ENCODE measurements around the gene HDAC4.

HDAC4 gene

GRCh38 chr2:239146011-239146641, 254.7 kb downstream of the HDAC4 start:
- no peak for DNase-seq

- no peak for DNase-seq
These were observed 255.2 kb downstream of the HDAC4 start for GRCh38 chr2:239145601-239146000.

GRCh38 chr2:239145106-239145505, 255.7 kb downstream of the HDAC4 start:
- DNase-seq = no peak

DNA sequence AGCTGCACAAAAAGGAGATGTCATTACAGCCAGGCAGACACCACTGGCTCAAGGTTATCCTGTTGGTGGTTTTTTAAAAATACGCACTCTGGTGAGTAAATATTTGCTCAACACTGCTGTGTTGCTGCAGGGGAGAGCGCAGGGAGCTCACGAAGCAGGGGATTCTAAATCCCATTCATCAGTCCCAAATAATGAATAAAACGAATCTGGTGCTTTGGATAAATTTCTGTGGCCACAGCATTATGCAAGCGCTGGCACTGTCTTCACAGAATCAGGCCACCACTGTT, 256.2 kb downstream of the HDAC4 start:
- DNase-seq = no peak

DNA sequence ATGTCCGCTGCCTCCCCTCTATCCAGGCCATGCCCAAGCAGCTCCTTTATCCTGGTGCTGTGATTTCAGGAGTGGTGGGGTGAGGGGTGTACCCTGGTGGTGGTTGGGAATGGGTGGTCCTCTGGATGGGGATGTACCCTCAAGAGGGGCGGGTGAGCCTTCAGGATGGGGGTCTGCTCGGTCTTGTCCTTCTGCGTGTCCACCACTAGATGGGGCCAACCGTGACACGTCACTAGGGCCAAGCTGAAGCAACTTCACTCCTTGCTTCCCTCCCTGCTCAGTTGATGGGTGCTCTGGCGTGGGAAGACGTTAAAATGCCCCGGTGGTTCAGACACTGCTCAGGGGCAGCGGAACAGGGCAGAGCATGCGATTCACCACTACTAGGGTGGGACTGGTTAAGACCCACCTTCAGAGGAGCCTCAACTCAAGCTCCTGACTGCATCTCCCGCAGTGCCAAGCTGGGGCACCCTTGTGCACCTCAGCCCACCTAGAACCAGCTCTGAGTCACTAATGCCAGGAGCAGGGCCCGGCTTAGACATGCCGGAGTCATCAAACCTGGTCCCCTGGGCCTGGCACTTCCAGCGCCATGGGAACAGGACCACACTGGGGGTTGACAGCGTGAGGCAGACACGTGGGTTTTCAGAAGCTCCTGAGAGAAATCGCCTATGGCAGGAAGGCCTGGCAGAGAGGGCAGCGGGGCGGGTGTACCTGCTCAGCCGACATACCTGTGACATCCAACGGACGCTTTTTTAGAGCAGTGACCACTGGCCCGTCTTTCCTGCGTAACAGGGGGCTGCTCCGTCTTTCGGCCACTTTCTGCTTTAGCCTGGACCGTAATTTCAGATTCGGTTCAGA, 256.7 kb downstream of the HDAC4 start:
- peak; percentile 67 for DNase-seq

DNA sequence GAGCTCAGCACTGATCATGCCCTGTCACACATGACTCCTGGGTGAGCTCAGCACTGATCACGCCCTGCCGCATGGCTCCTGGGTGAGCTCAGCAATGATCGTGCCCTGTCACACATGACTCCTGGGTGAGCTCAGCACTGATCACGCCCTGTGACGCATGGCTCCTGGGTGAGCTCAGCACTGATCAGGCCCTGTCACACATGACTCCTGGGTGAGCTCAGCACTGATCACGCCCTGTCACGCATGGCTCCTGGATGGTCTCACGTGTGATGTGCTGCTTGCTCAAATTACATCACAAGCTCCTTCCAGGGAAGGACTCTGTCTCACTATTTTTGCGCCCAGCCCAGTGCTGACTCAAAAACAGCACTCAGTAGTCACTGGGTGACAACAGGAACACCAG, 258.0 kb downstream of the HDAC4 start:
- no peak for DNase-seq

- DNase-seq = no peak
These were observed 258.5 kb downstream of the HDAC4 start for GRCh38 chr2:239142296-239142695.

GRCh38 chr2:239141021-239141760, 259.6 kb downstream of the HDAC4 start:
- no peak for DNase-seq

DNA sequence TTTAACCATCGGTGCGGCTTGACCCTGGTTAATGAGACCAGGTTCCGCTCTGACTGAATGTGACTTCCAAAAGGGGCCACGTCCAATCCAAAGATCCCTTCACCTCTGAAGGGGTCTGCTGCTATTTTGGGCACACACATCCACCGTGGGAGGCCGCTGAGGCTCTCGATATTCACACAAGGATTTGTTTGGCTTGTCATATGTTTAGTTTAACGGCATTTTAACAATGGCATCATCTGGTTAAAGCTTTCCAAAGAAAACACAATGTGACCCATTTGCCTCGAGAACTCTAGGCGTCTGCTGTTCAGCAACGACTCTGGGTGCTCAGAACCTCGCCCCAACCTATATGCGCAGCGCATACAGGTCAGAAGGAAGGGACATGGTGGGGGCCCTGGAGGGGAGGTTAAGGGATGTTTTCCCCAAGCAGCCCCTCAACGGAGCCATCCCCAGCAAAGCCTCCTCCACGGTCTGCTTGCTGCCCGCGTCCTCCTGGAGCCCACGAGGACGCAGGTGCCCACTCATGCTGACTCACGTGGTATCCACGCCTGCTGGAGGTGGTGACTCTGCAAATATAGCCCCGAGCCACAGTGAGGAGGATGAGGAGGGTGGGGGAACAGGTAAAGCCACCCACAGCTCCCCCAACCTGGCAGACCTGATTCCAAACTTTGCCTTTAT, 260.3 kb downstream of the HDAC4 start:
- no peak for DNase-seq

DNA sequence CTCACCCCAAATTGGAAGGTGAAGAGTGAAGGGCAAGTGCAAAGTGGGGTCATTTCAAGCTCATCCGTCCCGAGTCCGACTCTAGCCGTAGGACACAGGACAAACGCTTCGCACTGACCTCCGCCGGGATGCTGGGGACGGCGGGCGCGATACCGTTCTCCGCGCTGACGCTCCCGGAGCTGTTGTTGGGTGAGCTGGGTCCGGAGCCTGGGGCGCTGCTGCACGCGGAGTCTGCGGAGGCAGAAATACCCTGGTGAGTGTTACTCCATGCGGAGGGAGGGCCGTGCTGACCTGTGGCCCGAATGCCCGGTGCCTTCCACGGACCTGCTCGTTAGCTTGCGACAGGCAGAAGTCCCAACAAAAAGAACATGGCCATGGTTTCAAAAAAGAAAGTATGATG, 261.3 kb downstream of the HDAC4 start:
- DNase-seq = no peak

DNA sequence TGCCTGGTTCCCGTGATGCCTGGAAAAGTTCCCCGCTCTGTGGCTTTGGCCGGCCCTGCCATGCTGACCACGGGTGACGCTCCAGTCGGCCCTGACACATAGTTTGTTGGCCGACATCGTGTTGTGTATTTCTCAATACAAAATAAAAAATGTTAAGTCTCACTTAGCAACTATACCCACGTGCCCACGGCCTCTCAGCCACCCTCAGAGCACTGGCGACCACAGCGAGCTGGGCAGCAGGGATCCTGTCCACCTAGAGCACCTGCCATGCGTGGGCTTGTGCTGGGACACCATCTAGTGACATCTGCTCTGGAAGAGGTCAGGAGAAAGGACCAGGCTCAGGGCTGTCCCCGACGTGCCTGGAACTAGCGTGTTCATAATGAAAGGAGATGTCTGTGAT, 261.7 kb downstream of the HDAC4 start:
- no peak for DNase-seq

GRCh38 chr2:239138610-239139009, 262.2 kb downstream of the HDAC4 start:
- DNase-seq = no peak

DNA sequence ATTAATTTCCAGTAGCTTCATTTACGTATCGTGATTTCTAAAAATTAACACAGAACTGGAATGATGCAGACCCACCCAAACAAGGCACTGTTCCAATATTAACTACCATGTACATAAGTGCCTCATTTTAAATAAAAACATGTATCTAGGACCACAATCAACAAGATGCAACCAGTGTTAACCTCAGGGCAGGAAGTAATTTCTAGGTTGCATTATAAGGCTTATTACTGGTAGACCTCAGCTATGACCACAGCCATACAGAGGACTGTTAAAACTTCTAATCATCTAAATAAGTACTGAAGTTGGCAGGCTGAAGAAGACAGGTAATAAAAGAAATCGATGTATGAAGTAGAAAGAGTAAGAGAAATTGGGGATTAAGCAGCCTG, 262.9 kb downstream of the HDAC4 start:
- DNase-seq = no peak

- no peak for DNase-seq
These were observed 263.5 kb downstream of the HDAC4 start for GRCh38 chr2:239137165-239137897.

DNA sequence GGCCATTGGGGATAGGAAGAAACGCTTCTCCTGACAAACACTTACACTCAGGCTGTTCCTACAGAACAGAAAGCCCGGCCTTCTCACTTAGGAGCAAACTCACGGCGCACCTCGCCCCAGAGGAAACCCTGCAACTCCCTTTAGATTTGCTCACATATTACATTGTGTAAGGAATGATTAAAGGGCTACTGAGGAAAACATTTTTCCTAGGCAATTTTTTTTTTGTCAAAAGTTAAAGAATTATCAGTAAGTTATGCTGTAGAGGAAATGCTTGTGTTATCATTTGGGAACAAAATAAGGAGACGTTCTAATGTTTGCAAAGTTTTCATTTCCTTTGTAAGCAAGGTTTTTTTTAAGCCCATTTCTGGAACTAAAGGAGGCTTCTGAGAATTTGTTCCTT, 264.1 kb downstream of the HDAC4 start:
- DNase-seq = no peak

DNA sequence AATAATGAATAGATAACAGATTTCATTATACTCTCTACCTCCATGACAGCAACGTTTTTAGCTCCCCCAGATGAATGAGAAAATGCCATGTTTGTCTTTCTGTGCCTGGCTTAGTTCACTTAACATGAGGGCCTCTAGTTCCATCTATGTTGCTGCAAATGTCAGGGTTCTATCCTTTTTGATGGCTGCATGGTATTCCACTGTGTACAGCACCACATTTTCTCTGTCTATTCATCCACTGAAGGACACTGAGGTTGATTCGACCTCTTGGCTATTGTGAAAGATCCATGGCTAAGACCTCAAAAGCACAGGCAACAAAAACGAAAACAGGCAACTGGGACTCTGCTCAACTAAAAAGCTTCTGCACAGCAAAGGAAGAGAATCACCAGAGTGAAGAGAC, 264.6 kb downstream of the HDAC4 start:
- DNase-seq = no peak

- no peak for DNase-seq
These were observed 265.3 kb downstream of the HDAC4 start for GRCh38 chr2:239135531-239135930.

GRCh38 chr2:239133945-239134570, 266.8 kb downstream of the HDAC4 start:
- DNase-seq = no peak

GRCh38 chr2:239132786-239133185, 268.0 kb downstream of the HDAC4 start:
- no peak for DNase-seq

GRCh38 chr2:239132156-239132709, 268.6 kb downstream of the HDAC4 start:
- no peak for DNase-seq

GRCh38 chr2:239131521-239131920, 269.3 kb downstream of the HDAC4 start:
- no peak for DNase-seq

GRCh38 chr2:239130786-239131325, 270.0 kb downstream of the HDAC4 start:
- DNase-seq = no peak
